ENCODE results near the gene GLCE.

GRCh38 chr15:69158201-69158842 is 2.1 kb upstream of the GLCE start:
- TF ChIP-seq CTCF (IDR thresholded peaks at IDR 0.05; ENCODE audit: low read depth, low read length, missing input control) (no peak), TAF1 (conservative IDR thresholded peaks at IDR 0.05) (no peak), RAD21 (IDR thresholded peaks at IDR 0.05) (no peak), EGR1 (IDR thresholded peaks at IDR 0.05; ENCODE audit: low read depth in 2 of 2) (no peak), JUND (IDR thresholded peaks at IDR 0.05) (no peak), YY1 (IDR thresholded peaks at IDR 0.05) (no peak), MAX (IDR thresholded peaks at IDR 0.05) (no peak), SP1 (IDR thresholded peaks at IDR 0.05) (no peak), REST (IDR thresholded peaks at IDR 0.05) (no peak), GABPA (IDR thresholded peaks at IDR 0.05 in 1 of 2, conservative IDR thresholded peaks at IDR 0.05 in 1 of 2) (no peak), HNF4A (conservative IDR thresholded peaks at IDR 0.05) (no peak)

Measured in liver (tissue), 3 donors.